Activated CD4-positive, alpha-beta memory T cell treated with anti-CD3 and anti-CD28 coated beads for 36 hours (primary cell): ENCODE measurements around the gene CASS4. TPM values are rescaled to one million over a fixed set of nuclear protein-coding genes. Genes with fewer than 3 reads are reported as not detected.

Experiments
- total RNA-seq, 2 experiments: library from RNA; stranded (reverse); gene quantifications; one replicate each; pipeline ENCODE4 v1.2.3, GENCODE V29; 2021

CASS4 gene
- total RNA-seq, 2 experiments from 2014 or later, result 7.8 to 8.6 TPM

Other genes starting within 250 kb of the CASS4 start
- gene MC3R, start 163.5 kb upstream of the CASS4 start, total RNA-seq, result not detected
- 1 to 10 TPM; 5.5 to 5.9 TPM for gene FAM210B, start 53.3 kb upstream of the CASS4 start, total RNA-seq
- 100 to 1,000 TPM in 1 of 2 experiments, 10 to 100 TPM in 1; 99.7 to 101 TPM for gene AURKA, start 20.0 kb upstream of the CASS4 start, total RNA-seq
- 10 to 100 TPM; 53.9 to 56.6 TPM for gene CSTF1, start 19.6 kb upstream of the CASS4 start, total RNA-seq
- gene RTF2, start 56.4 kb downstream of the CASS4 start, total RNA-seq, result 10 to 100 TPM; 81.8 to 83.1 TPM
- gene FAM209A, start 112.5 kb downstream of the CASS4 start, total RNA-seq, result under 1 TPM; 0.59 to 0.99 TPM
- gene FAM209B, start 121.0 kb downstream of the CASS4 start, total RNA-seq, result under 1 TPM; 0.63 to 0.93 TPM
- not detected for gene TFAP2C, start 217.0 kb downstream of the CASS4 start, total RNA-seq